ENCODE results near the gene EIF2S2. TPM values are rescaled to one million over a fixed set of nuclear protein-coding genes. Genes with fewer than 3 reads are reported as not detected.

Gene EIF2S2
- total and polyA plus RNA-seq, 2 experiments from 2014 or later, result 40.9 to 75.8 TPM

GRCh38 chr20:34102342-34102741 lies 9.7 kb downstream of the EIF2S2 start:
- Histone ChIP-seq H3K36me3 (replicated peaks; ENCODE audit: insufficient read depth, low read depth) (peaks cover 8% of the 10 kb centered on the region), H4K20me1 (ENCODE audit: insufficient read depth, poor library complexity, severe bottlenecking) (peaks cover 69% of the 10 kb centered on the region), H3K4me1 (ENCODE audit: insufficient read depth) (peaks cover 3% of the 10 kb centered on the region), H2AFZ (no peak overlapping the region), H3K4me2 (no peak overlapping the region), H3K9me2 (replicated peaks; ENCODE audit: insufficient read depth) (no peaks in the 10 kb centered on the region), H3K79me2 (peaks cover 82% of the 10 kb centered on the region), H3K9me3 (ENCODE audit: low read depth) (no peaks in the 10 kb centered on the region), H3K27me3 (no peaks in the 10 kb centered on the region), H3K27ac (no peak overlapping the region), H3K4me3 (no peak overlapping the region)
- TF ChIP-seq EZH2 (IDR thresholded peaks at IDR 0.05; ENCODE audit: borderline replicate concordance) (no peak), EZH2phosphoT487 (IDR thresholded peaks at IDR 0.05; ENCODE audit: low read depth, severe bottlenecking, unreplicated experiment) (no peak), CTCF (IDR thresholded peaks at IDR 0.05; ENCODE audit: poor library complexity) (no peak)
- no peak for DNase-seq (ENCODE audit: low spot score)
- WGBS (ENCODE audit: low lambda C conversion rate, missing lambda C conversion rate), result 98% methylated on average over 2 of the region's 2 CpGs

- DNase-seq (ENCODE audit: low spot score), result no peak
- TF ChIP-seq CTCF (IDR thresholded peaks at IDR 0.05; ENCODE audit: poor library complexity) (no peak), EZH2 (IDR thresholded peaks at IDR 0.05; ENCODE audit: borderline replicate concordance) (no peak), EZH2phosphoT487 (IDR thresholded peaks at IDR 0.05; ENCODE audit: low read depth, severe bottlenecking, unreplicated experiment) (no peak)
- Histone ChIP-seq H3K27me3 (no peaks in the 10 kb centered on the region), H3K4me1 (ENCODE audit: insufficient read depth) (no peaks in the 10 kb centered on the region), H3K4me3 (no peak overlapping the region), H3K36me3 (replicated peaks; ENCODE audit: insufficient read depth, low read depth) (peaks cover 11% of the 10 kb centered on the region), H3K27ac (no peak overlapping the region), H2AFZ (no peak overlapping the region), H4K20me1 (ENCODE audit: insufficient read depth, poor library complexity, severe bottlenecking) (peaks cover 54% of the 10 kb centered on the region), H3K79me2 (peaks cover 76% of the 10 kb centered on the region), H3K9me2 (replicated peaks; ENCODE audit: insufficient read depth) (no peaks in the 10 kb centered on the region), H3K4me2 (no peak overlapping the region), H3K9me3 (ENCODE audit: low read depth) (no peaks in the 10 kb centered on the region)
- WGBS (ENCODE audit: low lambda C conversion rate, missing lambda C conversion rate), result 70% methylated on average over 3 of the region's 3 CpGs
These were observed 11.5 kb downstream of the EIF2S2 start for GRCh38 chr20:34100576-34100975.

GRCh38 chr20:34099675-34100074 lies 12.4 kb downstream of the EIF2S2 start:
- Histone ChIP-seq H2AFZ (no peak overlapping the region), H3K27ac (no peak overlapping the region), H3K27me3 (no peaks in the 10 kb centered on the region), H3K4me3 (no peak overlapping the region), H4K20me1 (ENCODE audit: insufficient read depth, poor library complexity, severe bottlenecking) (peaks cover 45% of the 10 kb centered on the region), H3K4me2 (no peak overlapping the region), H3K79me2 (peaks cover 71% of the 10 kb centered on the region), H3K4me1 (ENCODE audit: insufficient read depth) (no peaks in the 10 kb centered on the region), H3K36me3 (replicated peaks; ENCODE audit: insufficient read depth, low read depth) (peaks cover 11% of the 10 kb centered on the region), H3K9me2 (replicated peaks; ENCODE audit: insufficient read depth) (no peaks in the 10 kb centered on the region), H3K9me3 (ENCODE audit: low read depth) (no peaks in the 10 kb centered on the region)
- no peak for DNase-seq (ENCODE audit: low spot score)
- no peak for TF ChIP-seq CTCF (IDR thresholded peaks at IDR 0.05; ENCODE audit: poor library complexity)
- WGBS (ENCODE audit: low lambda C conversion rate, missing lambda C conversion rate), result 96% methylated on average over 5 of the region's 5 CpGs

GRCh38 chr20:34098570-34098969 lies 13.5 kb downstream of the EIF2S2 start:
- H2AFZ ChIP-seq, result no peak overlapping the region
- no peaks in the 10 kb centered on the region for H3K9me2 ChIP-seq (replicated peaks; ENCODE audit: insufficient read depth)
- no peaks in the 10 kb centered on the region for H3K9me3 ChIP-seq (ENCODE audit: low read depth)
- H3K4me3 ChIP-seq, result no peak overlapping the region
- H3K4me2 ChIP-seq, result no peak overlapping the region
- DNase-seq (ENCODE audit: low spot score), result no peak
- no peaks in the 10 kb centered on the region for H3K4me1 ChIP-seq (ENCODE audit: insufficient read depth)
- no peak overlapping the region for H3K27ac ChIP-seq
- WGBS (ENCODE audit: low lambda C conversion rate, missing lambda C conversion rate), result 92% methylated on average over 3 of the region's 3 CpGs
- H3K27me3 ChIP-seq, result no peaks in the 10 kb centered on the region
- peaks cover 59% of the 10 kb centered on the region for H3K79me2 ChIP-seq
- peaks cover 12% of the 10 kb centered on the region for H3K36me3 ChIP-seq (replicated peaks; ENCODE audit: insufficient read depth, low read depth)
- TF ChIP-seq EZH2 (IDR thresholded peaks at IDR 0.05; ENCODE audit: borderline replicate concordance) (no peak), CTCF (IDR thresholded peaks at IDR 0.05; ENCODE audit: poor library complexity) (no peak), EZH2phosphoT487 (IDR thresholded peaks at IDR 0.05; ENCODE audit: low read depth, severe bottlenecking, unreplicated experiment) (no peak)
- H4K20me1 ChIP-seq (ENCODE audit: insufficient read depth, poor library complexity, severe bottlenecking), result peaks cover 36% of the 10 kb centered on the region
